Vagina (tissue), 2 donors: ENCODE measurements around the gene ST8SIA2. TPM values are rescaled to one million over a fixed set of nuclear protein-coding genes. Genes with fewer than 3 reads are reported as not detected.

Experiments
- DNase-seq, 2 donors: peaks; one replicate each; pipeline ENCODE4 v3.0.0-alpha.2; 2017; ENCODE audit errors: extremely low spot score in 2 of 2
- H3K27ac ChIP-seq: fragments of 200-600 bp; sonication (generic); one replicate; pipeline ENCODE4 v1.5.1; 2019
- H3K27me3 ChIP-seq: fragments of 200-600 bp; sonication (generic); one replicate; pipeline ENCODE4 v1.5.1; 2019
- H3K36me3 ChIP-seq, 2 donors: fragments of 200-600 bp; sonication (generic); one replicate each; pipeline ENCODE4 v1.5.1; 2017 to 2019
- H3K4me1 ChIP-seq: fragments of 200-600 bp; sonication (generic); one replicate; pipeline ENCODE4 v1.5.1; 2019
- H3K4me3 ChIP-seq, 2 donors: fragments of 200-600 bp; sonication (generic); 1 replicate in 1 of 2; 2 replicates in 1 of 2; pipeline ENCODE4 v1.5.1; 2016 to 2019
- H3K9me3 ChIP-seq: fragments of 200-600 bp; sonication (generic); one replicate; pipeline ENCODE4 v1.5.1; 2019
- POLR2A ChIP-seq, 2 donors: fragments of 450-650 bp; IDR thresholded peaks; one replicate each; pipeline ENCODE4 v1.6.1; 2017; ENCODE audit warnings: antibody characterized with exemption in 2 of 2, mild to moderate bottlenecking in 2 of 2, moderate library complexity in 2 of 2
- POLR2AphosphoS5 ChIP-seq, 2 donors: sonication (generic); formaldehyde crosslinking; IDR thresholded peaks; one replicate each; pipeline ENCODE4 v1.9.0; 2017; ENCODE audit warnings: antibody characterized with exemption in 2 of 2, mild to moderate bottlenecking in 2 of 2, low read depth in 1 of 2; ENCODE audit not compliant: insufficient read depth in 1 of 2
- intact Hi-C: fragments of 100-400 bp; cut with DNase I; formaldehyde crosslinking; loops from one replicate; pipeline ENCODE4 v1.15.1; 2023
- total RNA-seq: library from RNA; depleted of rRNA; stranded (reverse); fragments of >200 nt; gene quantifications from one replicate; pipeline ENCODE4 v1.2.3, GENCODE V29; 2016
- TF ChIP-seq, protein P1 (sequence below), 3 experiments: fragments of 450-650 bp in 2 of 3; fragments of 200-600 bp in 1 of 3; sonication (generic) in 1 of 3; IDR thresholded peaks; one replicate each; pipeline ENCODE4 v1.5.1; 2017 to 2019; ENCODE audit warnings: antibody characterized with exemption in 3 of 3, mild to moderate bottlenecking in 2 of 3, moderate library complexity in 2 of 3

Gene ST8SIA2
- total RNA-seq, 1 donor from 2014 or later, result not detected

DNA sequence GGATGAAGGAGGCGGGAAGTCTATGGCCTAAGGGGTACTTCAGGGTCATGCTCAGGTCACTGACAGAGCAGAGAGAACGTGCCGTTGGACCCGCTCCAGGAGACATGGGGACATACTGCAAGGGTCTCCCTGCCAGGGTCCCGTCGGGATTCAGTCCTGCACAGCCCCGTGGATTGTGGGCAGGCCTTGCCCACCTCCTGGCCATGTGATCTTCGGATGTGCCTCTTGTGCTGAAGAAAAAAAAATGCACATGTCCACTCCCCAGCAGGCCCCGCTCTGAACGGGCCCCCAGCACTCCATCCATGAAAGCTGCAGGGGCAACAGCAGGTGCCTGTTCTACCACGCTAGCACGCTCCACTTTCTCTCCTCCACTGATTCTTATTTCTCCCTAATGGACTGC is 22.9 kb downstream of the ST8SIA2 start:
- Histone ChIP-seq H3K36me3 (no peaks in the 10 kb centered on the region), H3K27ac (no peak overlapping the region), H3K9me3 (no peaks in the 10 kb centered on the region), H3K4me1 (no peaks in the 10 kb centered on the region), H3K4me3 (no peak overlapping the region), H3K27me3 (no peaks in the 10 kb centered on the region)
- intact Hi-C loops, result no loop called here
- TF ChIP-seq, protein P1, sequence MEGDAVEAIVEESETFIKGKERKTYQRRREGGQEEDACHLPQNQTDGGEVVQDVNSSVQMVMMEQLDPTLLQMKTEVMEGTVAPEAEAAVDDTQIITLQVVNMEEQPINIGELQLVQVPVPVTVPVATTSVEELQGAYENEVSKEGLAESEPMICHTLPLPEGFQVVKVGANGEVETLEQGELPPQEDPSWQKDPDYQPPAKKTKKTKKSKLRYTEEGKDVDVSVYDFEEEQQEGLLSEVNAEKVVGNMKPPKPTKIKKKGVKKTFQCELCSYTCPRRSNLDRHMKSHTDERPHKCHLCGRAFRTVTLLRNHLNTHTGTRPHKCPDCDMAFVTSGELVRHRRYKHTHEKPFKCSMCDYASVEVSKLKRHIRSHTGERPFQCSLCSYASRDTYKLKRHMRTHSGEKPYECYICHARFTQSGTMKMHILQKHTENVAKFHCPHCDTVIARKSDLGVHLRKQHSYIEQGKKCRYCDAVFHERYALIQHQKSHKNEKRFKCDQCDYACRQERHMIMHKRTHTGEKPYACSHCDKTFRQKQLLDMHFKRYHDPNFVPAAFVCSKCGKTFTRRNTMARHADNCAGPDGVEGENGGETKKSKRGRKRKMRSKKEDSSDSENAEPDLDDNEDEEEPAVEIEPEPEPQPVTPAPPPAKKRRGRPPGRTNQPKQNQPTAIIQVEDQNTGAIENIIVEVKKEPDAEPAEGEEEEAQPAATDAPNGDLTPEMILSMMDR (IDR thresholded peaks at IDR 0.05), result no peak
- TF ChIP-seq POLR2A (IDR thresholded peaks at IDR 0.05), result no peak
- TF ChIP-seq POLR2AphosphoS5 (IDR thresholded peaks at IDR 0.05; ENCODE audit: insufficient read depth in 1 of 2, low read depth in 1 of 2), result no peak
- no peak for DNase-seq

GRCh38 chr15:92417716-92418115 is 24.0 kb downstream of the ST8SIA2 start:
- Histone ChIP-seq H3K9me3 (no peaks in the 10 kb centered on the region), H3K4me1 (no peaks in the 10 kb centered on the region), H3K27me3 (no peaks in the 10 kb centered on the region), H3K4me3 (no peak overlapping the region), H3K36me3 (no peaks in the 10 kb centered on the region), H3K27ac (no peak overlapping the region)
- intact Hi-C loops, result no loop called here
- TF ChIP-seq POLR2AphosphoS5 (IDR thresholded peaks at IDR 0.05; ENCODE audit: insufficient read depth in 1 of 2, low read depth in 1 of 2), result no peak
- DNase-seq, result no peak

- intact Hi-C loops, result no loop called here
- Histone ChIP-seq H3K4me1 (no peaks in the 10 kb centered on the region), H3K27me3 (no peaks in the 10 kb centered on the region), H3K36me3 (no peaks in the 10 kb centered on the region), H3K4me3 (no peak overlapping the region), H3K9me3 (no peaks in the 10 kb centered on the region), H3K27ac (no peak overlapping the region)
- TF ChIP-seq POLR2A (IDR thresholded peaks at IDR 0.05), result no peak
- TF ChIP-seq, protein P1 (IDR thresholded peaks at IDR 0.05), result no peak
- no peak for TF ChIP-seq POLR2AphosphoS5 (IDR thresholded peaks at IDR 0.05; ENCODE audit: insufficient read depth in 1 of 2, low read depth in 1 of 2)
- no peak for DNase-seq
Observed at GRCh38 chr15:92418864-92419263, 25.2 kb downstream of the ST8SIA2 start.

DNA sequence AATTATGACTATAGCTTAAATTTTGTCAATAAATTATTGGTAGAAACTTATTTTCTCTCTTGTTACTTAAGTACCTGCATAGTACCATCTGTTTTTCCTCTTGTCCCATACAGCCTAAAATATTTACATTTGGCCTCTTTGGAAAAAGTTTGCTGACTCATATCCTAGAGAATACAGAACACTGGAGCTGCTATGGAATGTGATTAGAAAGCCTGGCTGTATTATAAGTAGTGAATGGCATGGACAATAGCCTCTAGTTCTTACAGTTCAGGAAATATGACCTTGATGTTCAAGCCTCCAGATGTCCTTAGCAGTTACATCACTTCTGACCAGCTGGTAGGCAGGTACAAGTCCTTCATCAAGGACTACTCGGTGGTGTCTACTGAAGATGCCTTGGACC is 28.3 kb downstream of the ST8SIA2 start:
- TF ChIP-seq POLR2A (IDR thresholded peaks at IDR 0.05), result no peak
- TF ChIP-seq POLR2AphosphoS5 (IDR thresholded peaks at IDR 0.05; ENCODE audit: insufficient read depth in 1 of 2, low read depth in 1 of 2), result no peak
- TF ChIP-seq, protein P1 (IDR thresholded peaks at IDR 0.05), result no peak
- intact Hi-C loops, result no loop called here
- DNase-seq, result no peak
- Histone ChIP-seq H3K27me3 (no peaks in the 10 kb centered on the region), H3K36me3 (no peaks in the 10 kb centered on the region), H3K4me1 (no peaks in the 10 kb centered on the region), H3K4me3 (no peak overlapping the region), H3K9me3 (no peaks in the 10 kb centered on the region), H3K27ac (no peak overlapping the region)

DNA sequence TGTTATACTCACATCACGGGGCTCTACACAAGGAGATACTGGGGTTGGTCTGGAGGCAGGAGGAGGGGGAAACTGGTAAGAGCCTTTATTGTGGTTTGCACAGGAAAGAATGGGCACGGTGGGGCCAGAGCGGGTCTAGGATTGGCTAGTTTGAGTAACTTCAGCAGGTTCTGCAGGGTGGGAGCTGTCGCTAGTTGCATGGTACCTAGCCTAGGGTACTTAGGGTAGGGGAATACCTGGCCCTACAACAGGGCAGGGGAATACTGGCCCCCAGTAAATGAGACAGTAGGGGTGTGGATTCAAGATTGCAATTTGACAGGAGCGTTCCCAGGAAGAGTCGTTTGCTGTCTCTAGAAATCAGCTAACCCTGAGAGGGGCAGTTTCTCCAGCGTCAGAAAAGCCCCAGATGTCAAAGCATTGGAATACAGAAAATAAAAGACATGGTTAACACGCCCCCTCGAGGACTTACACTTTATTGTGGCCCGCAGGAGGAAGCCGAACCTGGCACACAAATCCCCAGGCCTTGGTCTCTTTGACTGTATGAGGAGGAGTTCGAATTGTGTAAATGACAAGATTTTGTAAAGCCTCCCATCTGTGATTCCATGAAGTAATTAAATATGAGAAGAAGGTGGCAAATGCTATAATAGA is 32.0 kb downstream of the ST8SIA2 start:
- no peak overlapping the region for H3K27ac ChIP-seq
- no peaks in the 10 kb centered on the region for H3K36me3 ChIP-seq
- TF ChIP-seq POLR2A (IDR thresholded peaks at IDR 0.05) (no peak), POLR2AphosphoS5 (IDR thresholded peaks at IDR 0.05; ENCODE audit: insufficient read depth in 1 of 2, low read depth in 1 of 2) (no peak)
- TF ChIP-seq, protein P1 (IDR thresholded peaks at IDR 0.05), result no peak
- H3K4me1 ChIP-seq, result no peaks in the 10 kb centered on the region
- no peak for DNase-seq
- H3K4me3 ChIP-seq, result no peak overlapping the region
- no peaks in the 10 kb centered on the region for H3K9me3 ChIP-seq
- intact Hi-C loops, result no loop called here
- no peaks in the 10 kb centered on the region for H3K27me3 ChIP-seq
